GM19240 (cell line): Measurements from ENCODE around the gene IFT122.
"Not testable (repeated sequence)": the region's sequence is repeated elsewhere in the genome, so short reads cannot be mapped to it uniquely, and the experiment has no call there.

Experiments
- DNase-seq: peaks from one replicate; pipeline ENCODE4 v3.0.0; 2011; ENCODE audit warnings: low spot score; ENCODE audit not compliant: insufficient read length

Gene IFT122

DNA sequence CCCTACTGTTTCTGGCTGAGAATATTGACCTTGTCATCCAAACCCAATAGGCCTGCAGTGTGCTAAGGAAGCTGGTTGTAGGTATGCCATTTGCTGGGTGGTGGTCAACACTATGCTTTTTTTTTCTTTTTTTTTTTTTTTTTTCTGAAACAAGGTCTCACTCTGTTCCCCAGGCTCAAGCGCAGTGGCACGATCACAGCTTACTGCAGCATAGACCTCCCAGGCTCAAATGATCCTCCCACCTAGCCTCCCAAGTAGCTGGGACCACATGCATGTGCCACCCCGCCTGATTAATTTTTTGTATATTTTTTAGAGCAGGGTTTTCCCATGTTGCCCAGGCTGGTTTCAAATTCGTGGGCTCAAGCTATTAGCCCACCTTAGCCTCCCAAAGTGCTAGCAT, 52.7 kb downstream of the IFT122 start:
- DNase-seq = no peak

- DNase-seq = no peak
These were observed 53.2 kb downstream of the IFT122 start for GRCh38 chr3:129493206-129493605.

DNA sequence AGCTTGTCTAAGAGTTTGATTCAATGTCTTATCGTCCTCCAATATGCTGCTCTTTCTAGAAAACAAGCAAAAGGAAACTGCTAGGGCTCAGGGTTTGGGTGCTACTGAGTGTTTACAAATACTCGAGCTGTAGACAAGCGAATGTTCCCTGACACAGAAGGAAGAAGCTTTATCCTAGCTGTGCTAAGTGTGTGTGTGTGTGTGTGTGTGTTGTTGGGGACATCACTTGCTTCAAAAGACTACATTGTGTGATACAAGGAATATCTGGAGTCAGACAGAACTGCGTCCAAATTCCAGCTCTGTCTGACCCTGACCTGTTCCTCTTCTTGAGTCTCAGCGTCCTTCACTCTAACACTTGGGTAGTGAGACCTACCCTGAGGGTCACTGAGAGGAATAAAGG, 54.5 kb downstream of the IFT122 start:
- not testable (repeated sequence) for DNase-seq

DNA sequence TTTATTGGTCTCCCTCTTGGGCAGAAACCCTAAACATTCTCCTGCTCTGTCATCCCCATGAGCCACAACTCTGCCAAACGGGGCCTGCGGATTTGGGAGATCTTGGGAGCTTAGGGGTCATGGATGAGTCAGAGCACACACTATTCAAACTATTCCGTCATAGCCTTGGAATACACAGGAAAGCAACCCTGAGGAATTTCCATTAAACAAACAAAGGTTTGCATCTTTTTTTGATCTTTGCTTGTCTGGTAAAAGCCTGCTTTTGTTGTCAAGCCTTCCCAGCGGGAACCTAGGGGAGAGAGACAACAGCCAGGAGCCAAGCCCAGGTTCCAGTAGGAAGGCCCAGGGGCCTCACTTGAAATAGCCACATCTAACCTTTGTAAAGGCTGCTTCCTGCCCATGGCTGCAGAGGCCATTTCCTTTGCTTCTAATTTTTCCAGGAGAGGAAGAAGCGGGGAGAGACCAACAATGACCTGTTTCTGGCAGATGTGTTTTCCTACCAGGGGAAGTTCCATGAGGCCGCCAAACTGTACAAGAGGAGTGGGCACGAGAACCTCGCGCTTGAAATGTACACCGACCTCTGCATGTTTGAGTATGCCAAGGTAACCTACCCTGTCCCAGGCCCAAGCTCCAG, 55.1 kb downstream of the IFT122 start:
- DNase-seq = not testable (repeated sequence)

GRCh38 chr3:129497876-129498275, 57.9 kb downstream of the IFT122 start:
- not testable (repeated sequence) for DNase-seq

GRCh38 chr3:129498603-129499488, 58.8 kb downstream of the IFT122 start:
- not testable (repeated sequence) for DNase-seq

DNA sequence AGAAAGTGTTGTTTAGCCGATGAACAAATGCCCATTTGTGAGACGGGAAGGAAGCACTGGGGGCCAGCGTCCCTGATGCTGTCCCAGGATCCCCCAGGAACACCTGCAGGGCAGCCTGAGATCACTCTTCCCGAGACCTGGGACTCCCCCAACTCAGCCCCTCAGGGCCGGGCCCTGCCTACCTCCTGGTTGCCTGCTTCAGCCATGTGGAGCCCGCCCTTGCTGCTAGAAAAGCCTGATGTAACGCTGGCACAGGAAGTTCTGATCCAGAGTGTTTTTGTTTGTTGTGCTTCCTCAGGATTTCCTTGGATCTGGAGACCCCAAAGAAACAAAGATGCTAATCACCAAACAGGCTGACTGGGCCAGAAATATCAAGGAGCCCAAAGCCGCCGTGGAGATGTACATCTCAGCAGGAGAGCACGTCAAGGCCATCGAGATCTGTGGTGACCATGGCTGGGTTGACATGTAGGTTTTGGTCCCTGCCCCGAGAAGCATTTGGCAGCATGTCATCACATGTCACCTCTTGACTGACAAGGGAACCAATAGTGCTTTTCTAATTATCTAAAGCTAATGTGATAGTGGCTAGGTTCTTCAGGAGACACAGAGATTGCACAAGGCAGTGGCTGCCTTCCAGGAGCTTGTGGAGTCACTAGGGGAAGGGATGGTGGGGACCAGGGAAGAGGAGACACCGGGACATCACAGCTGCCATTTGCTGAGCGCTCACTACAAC, 59.7 kb downstream of the IFT122 start:
- not testable (repeated sequence) for DNase-seq

GRCh38 chr3:129500334-129500658, 60.3 kb downstream of the IFT122 start:
- DNase-seq = no peak

DNA sequence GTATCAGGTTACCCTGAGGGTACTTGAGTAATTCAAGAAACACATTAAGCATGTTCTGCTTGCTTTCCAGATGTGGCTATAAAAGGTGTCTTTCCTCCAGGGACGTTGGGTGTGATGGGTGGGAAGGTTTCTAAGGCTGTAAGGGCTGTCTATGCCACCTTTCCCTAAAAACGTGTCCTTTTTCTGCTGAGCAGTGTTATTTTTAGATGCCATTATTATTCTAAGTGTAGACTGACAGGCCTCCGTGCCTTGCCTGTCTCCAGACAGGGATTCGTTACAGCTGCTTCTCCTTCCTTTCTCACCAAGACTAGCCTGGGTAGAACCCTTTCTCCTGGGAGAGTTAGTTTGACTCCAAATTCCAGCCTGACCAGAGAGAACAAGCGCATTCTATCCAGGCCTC, 61.6 kb downstream of the IFT122 start:
- no peak for DNase-seq

GRCh38 chr3:129502641-129503408, 62.8 kb downstream of the IFT122 start:
- no peak for DNase-seq

DNA sequence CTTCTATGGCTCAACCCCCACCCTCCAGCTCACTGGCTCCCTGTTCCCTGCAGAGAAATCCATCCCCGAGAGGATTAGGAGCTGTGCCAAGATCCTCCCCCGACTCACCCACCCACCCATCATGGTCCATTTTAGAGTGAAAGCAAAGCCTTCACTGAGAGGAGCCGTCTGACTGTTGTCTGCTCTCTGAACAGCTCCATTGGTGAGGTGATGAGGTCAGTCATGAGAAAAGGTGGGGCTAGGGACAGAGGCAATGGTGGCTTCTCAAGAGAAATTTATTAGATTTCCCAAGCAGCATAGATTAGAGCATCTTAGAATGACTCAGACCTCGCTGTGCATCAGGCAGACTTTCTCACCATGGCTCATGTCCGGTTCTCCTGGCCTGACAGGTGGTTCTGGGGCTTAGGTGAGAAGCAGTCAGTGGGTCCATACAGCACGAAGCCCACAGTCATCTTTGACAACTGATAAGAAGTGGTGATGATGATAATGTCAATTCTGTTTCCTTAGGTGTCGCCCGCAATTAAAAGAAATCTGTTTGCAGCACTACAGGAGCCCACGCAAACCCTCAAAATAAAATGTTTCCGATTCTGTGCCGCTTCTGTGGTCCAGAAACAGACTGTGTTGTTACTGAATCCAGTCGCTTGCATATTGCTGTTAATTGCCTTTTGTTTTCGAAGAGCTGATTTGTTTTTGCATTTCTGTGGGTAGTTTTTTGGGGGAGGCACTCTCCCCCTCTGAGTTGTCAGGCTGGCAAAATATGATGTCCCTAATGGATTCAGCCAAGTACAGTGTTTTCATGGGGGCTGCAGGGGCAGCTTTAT, 63.7 kb downstream of the IFT122 start:
- DNase-seq = no peak

DNA sequence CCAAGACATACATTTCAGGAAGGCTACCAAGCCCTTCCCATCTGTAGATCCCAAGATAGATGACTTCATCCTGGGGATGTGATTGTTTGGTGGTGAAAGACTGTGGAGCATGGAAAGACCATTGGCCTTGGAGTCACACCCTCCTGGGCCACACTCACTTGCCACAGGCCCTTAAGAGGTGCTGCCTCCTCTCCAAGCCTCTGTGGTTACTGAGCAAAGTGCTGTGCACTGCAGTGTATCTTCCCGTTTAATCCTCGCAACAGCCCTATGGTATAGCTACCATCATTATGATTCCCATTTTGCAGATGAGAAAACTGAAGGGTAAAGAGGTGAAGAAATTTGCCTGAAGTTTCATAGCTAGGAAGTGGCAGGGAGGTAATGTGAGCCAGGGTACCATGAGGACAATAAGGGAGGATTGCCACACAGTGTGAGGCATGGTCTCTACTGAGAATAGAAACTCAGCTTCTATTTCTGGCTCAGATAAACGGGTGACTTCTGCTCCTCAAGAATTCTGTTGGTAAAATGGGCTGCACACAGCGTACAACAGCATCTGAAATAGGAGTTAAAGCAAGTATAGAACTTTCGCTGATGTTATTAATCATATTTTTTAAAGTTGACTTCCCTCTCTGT, 64.6 kb downstream of the IFT122 start:
- DNase-seq = no peak

GRCh38 chr3:129505341-129505740, 65.3 kb downstream of the IFT122 start:
- no peak for DNase-seq

- no peak for DNase-seq
These were observed 66.3 kb downstream of the IFT122 start for GRCh38 chr3:129506231-129506742.

- no peak for DNase-seq
These were observed 67.3 kb downstream of the IFT122 start for GRCh38 chr3:129507181-129507831.

DNA sequence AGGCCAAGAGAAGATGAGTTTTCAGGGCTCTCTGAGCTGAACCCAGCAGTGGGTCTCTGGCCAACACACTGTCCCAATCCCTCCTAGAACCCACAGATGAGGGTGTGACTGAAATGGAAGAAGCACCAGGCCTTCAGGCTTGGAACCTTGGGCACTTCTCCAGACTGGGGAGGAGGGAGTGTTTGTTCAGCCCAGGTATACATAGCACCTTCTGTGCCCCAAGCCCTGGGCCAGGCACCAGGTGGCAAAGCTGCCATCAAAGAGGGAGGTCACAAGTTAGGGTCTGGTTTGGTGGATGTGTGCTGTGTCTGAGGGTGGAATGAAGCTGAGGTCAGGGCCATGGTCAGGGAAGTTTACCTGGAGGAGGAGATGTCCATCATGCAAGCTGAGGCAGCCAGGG, 72.6 kb downstream of the IFT122 start:
- no peak for DNase-seq

GRCh38 chr3:129513705-129514104, 73.7 kb downstream of the IFT122 start:
- no peak for DNase-seq

GRCh38 chr3:129514110-129514509, 74.1 kb downstream of the IFT122 start:
- DNase-seq = no peak

- DNase-seq = no peak
These were observed 74.5 kb downstream of the IFT122 start for GRCh38 chr3:129514563-129514962.
